Measurements from ENCODE around the gene ELOVL1. TPM values are rescaled to one million over a fixed set of nuclear protein-coding genes. Genes with fewer than 3 reads are reported as not detected.

ELOVL1 gene
- total and polyA plus RNA-seq, 10 of the 15 experiments (the other 5 are each of a cell fraction or from before 2014, with no cell fraction given) = 58.5 to 139 (median 89.8) TPM

GRCh38 chr1:43315963-43316737 lies 51.7 kb downstream of the ELOVL1 start:
- FAIRE-seq = peak; percentile 18
- in situ Hi-C loops (cut with MboI) = no loop called here
- no peak overlapping the region for H3K9ac ChIP-seq (ENCODE audit: control insufficient read depth, insufficient read depth, low read length)

More at GRCh38 chr1:43315963-43316737, 51.7 kb downstream of the ELOVL1 start:
- Histone ChIP-seq H3K9me3 (replicated peaks; ENCODE audit: control insufficient read depth, insufficient read depth, low read length) (no peaks in the 10 kb centered on the region), H3K4me1 (ENCODE audit: control insufficient read depth, insufficient read depth, low read length) (no peaks in the 10 kb centered on the region), H3K4me3 (no peak overlapping the region), H3K4me2 (ENCODE audit: control insufficient read depth, insufficient read depth) (no peak overlapping the region), H4K20me1 (ENCODE audit: control insufficient read depth, insufficient read depth) (no peaks in the 10 kb centered on the region), H3K27me3 (replicated peaks in 1 of 2; ENCODE audit: control insufficient read depth in 2 of 2, insufficient read depth in 2 of 2, low read length in 1 of 2) (no peaks in the 10 kb centered on the region), H2AFZ (ENCODE audit: control insufficient read depth, low read depth, low read length) (no peak overlapping the region), H3K79me2 (ENCODE audit: control insufficient read depth, insufficient read depth, low read length) (no peaks in the 10 kb centered on the region), H3K27ac (ENCODE audit: control insufficient read depth, insufficient read depth) (no peak overlapping the region), H3K36me3 (ENCODE audit: control insufficient read depth in 2 of 2, insufficient read depth in 2 of 2, low read length in 1 of 2) (no peaks in the 10 kb centered on the region)
- RAD21 ChIA-PET (ENCODE audit: unreplicated experiment) = no interaction called here
- intact Hi-C loops (cut with micrococcal nuclease; ENCODE audit: unreplicated experiment) = no loop called here
- CTCF ChIA-PET = interaction anchor here (1.4 kb wide), 2 partner anchors 26 to 77 kb away, joined by 3 to 4 read pairs; no protein-coding TSS in a partner anchor
- no peak for DNase-seq (ENCODE audit: low read depth, low spot score)
- no peak for ATAC-seq
- BruUV-seq (replicated peaks) = no TSS peak
- WGBS (ENCODE audit: insufficient coverage, insufficient replicate concordance, low lambda C conversion rate, missing lambda C conversion rate) = 38% methylated on average over 10 of the region's 10 CpGs
- SMC1A ChIA-PET (ENCODE audit: uncharacterized antibody, unreplicated experiment) = interaction anchor here (0.6 to 1.5 kb wide), 4 partner anchors 14 to 95 kb away, joined by 3 to 5 read pairs (median 4); no protein-coding TSS in a partner anchor
- no peak for TF ChIP-seq PKNOX1 (IDR thresholded peaks at IDR 0.05)
- no peak for TF ChIP-seq CREM (IDR thresholded peaks at IDR 0.05; ENCODE audit: low read depth)
- no peak for TF ChIP-seq ZBTB40 (IDR thresholded peaks at IDR 0.05; ENCODE audit: borderline replicate concordance)
- no peak for TF ChIP-seq SIX5 (IDR thresholded peaks at IDR 0.05; ENCODE audit: low read depth, low read length, severe bottlenecking)
- no peak for TF ChIP-seq ZNF622 (IDR thresholded peaks at IDR 0.05)
- no peak for TF ChIP-seq SREBF1 (IDR thresholded peaks at IDR 0.05; ENCODE audit: low read length)
- TF ChIP-seq MEF2B (IDR thresholded peaks at IDR 0.05; ENCODE audit: partially characterized antibody, poor library complexity, severe bottlenecking) = no peak
- TF ChIP-seq MTA2 (IDR thresholded peaks at IDR 0.05; ENCODE audit: low read depth) = no peak
- TF ChIP-seq ZNF207 (IDR thresholded peaks at IDR 0.05; ENCODE audit: borderline replicate concordance) = no peak
- TF ChIP-seq NR2C1 (IDR thresholded peaks at IDR 0.05) = no peak
- no peak for TF ChIP-seq HSF1 (IDR thresholded peaks at IDR 0.05; ENCODE audit: low read depth, low read length)
- no peak for TF ChIP-seq YBX1 (IDR thresholded peaks at IDR 0.05)
- no peak for TF ChIP-seq ZBTB33 (IDR thresholded peaks at IDR 0.05)
- POLR2A ChIA-PET = no interaction called here
